Adrenal gland (tissue), 5 donors: Measurements from ENCODE around the gene ADCY5.

ENCODE experiments used
- CTCF ChIP-seq, 6 experiments: fragments of 450-650 bp in 4 of 6; fragments of 200-600 bp in 2 of 6; sonication (generic) in 1 of 6; IDR thresholded peaks; 1 replicate in 5 of 6; 2 replicates in 1 of 6; pipeline versions ENCODE4 v1.5.1 to v1.8.0; 2016 to 2021; ENCODE audit warnings: antibody characterized with exemption in 6 of 6, mild to moderate bottlenecking in 2 of 6, moderate library complexity in 1 of 6
- POLR2A ChIP-seq, 2 donors: fragments of 450-650 bp; IDR thresholded peaks; one replicate each; pipeline ENCODE4 v1.6.1; 2017; ENCODE audit warnings: antibody characterized with exemption in 2 of 2, mild to moderate bottlenecking in 2 of 2, moderate library complexity in 1 of 2
- donor health status: DM: no; HTN: no; CAD: no.

GRCh38 chr3:123277106-123277505, 171.8 kb downstream of the ADCY5 start:
- TF ChIP-seq CTCF (IDR thresholded peaks at IDR 0.05) (no peak), POLR2A (IDR thresholded peaks at IDR 0.05) (no peak)
